Erythroblast (primary cell): ENCODE measurements around the gene RASA3.

Experiments
- GATA1 ChIP-seq: IDR thresholded peaks from 2 replicates; pipeline ENCODE4 v1.6.1; 2011; ENCODE audit warnings: low read depth, mild to moderate bottlenecking, control low read depth, low read length, moderate library complexity
- POLR2A ChIP-seq: IDR thresholded peaks from 2 replicates; pipeline ENCODE4 v1.6.1; 2011; ENCODE audit warnings: mild to moderate bottlenecking, low read length

DNA sequence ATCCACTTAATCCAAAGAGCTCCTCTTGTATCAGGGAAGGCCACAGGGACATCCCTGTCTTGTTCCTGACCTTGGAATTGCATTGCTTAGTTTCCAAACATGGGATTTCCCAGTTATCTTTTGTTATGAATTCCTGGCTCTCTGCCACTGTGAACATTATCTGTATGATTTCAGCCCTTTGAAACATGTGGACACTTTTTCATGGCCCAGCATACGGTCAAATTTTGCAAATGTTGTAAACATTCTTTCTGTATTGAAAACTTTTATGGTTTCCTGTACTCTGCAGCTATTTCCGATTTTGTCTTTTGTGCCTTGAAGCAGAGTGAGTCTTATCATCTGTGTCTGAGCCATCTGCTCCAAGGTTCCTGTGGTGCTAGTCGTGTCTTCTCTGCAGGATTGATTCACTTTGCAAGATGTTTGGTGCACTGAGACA lies 42.1 kb upstream of the RASA3 start:
- TF ChIP-seq POLR2A (no peak), GATA1 (no peak)
